Fibroblast of mammary gland (primary cell): ENCODE results near the gene RNF144A.

Experiments
- DNase-seq: peaks from one replicate; pipeline ENCODE4 v3.0.0-alpha.2; 2010; ENCODE audit warnings: low read depth
- H3K4me3 ChIP-seq: 2 replicates; pipeline ENCODE4 v1.5.1; 2011; ENCODE audit warnings: low read depth, mild to moderate bottlenecking, low read length, moderate library complexity; ENCODE audit not compliant: control insufficient read depth
- TF ChIP-seq, protein P1 (sequence below): conservative IDR thresholded peaks from 2 replicates; pipeline ENCODE4 v1.5.1; 2011; ENCODE audit warnings: low read depth, low read length, inconsistent platforms; ENCODE audit not compliant: control insufficient read depth, insufficient read depth

Gene RNF144A

DNA sequence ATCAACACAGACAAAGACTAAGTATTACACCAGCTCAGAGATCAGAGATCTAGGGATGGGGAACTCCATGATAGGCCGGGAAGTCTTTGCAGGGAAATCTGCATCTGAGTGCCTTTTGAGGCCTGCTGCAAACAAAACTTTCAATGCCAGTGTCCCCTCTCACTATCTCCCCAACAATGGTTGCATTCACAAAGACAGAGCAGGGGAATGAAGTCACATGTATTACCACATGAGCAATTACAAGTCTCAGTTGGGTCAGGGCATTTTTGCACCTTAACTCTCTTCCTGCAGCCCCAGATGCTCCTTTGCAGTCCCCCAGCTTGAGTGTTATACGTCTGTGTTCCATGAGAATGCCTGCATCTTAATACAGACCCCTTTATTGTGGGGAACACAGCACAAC is 1.8 kb upstream of the RNF144A start:
- TF ChIP-seq, protein P1, sequence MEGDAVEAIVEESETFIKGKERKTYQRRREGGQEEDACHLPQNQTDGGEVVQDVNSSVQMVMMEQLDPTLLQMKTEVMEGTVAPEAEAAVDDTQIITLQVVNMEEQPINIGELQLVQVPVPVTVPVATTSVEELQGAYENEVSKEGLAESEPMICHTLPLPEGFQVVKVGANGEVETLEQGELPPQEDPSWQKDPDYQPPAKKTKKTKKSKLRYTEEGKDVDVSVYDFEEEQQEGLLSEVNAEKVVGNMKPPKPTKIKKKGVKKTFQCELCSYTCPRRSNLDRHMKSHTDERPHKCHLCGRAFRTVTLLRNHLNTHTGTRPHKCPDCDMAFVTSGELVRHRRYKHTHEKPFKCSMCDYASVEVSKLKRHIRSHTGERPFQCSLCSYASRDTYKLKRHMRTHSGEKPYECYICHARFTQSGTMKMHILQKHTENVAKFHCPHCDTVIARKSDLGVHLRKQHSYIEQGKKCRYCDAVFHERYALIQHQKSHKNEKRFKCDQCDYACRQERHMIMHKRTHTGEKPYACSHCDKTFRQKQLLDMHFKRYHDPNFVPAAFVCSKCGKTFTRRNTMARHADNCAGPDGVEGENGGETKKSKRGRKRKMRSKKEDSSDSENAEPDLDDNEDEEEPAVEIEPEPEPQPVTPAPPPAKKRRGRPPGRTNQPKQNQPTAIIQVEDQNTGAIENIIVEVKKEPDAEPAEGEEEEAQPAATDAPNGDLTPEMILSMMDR = no peak
- no peak for DNase-seq
- no peak overlapping the region for H3K4me3 ChIP-seq

DNA sequence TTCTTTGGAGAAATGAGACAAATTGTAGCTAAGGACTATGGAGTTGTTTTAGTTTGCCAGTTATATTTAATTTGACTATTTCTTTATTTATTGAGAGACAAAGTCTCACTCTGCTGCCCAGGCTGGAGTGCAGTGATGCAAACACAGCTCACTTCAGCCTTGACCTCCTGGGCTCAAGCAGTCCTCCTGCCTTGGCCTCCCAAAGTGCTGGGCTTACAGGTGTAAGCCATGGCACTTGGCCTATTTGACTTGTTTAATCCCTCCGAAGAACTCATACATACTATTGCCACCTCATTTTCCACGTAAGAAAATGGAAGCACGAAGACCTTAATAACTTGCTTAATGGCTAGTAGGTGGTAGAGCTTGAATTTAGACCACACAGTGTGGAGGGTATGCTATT is 988 bp upstream of the RNF144A start:
- no peak for DNase-seq
- TF ChIP-seq, protein P1 = no peak
- no peak overlapping the region for H3K4me3 ChIP-seq

DNA sequence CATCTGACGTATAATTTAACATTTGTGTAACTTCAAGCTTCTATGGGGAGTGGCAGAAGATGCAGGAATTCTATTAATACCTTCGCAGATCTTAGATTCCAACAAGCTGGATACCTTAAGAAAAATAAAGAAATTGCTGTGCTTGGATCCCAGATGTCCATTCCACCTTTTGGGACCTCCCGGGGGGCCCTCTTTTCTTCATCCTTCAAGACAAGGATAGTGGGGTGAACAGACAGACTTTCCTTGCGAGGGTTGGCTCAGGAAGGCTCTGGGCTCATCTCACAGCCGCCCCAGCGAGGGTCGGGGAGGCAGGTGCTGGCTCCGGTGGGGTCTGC is 509 bp upstream of the RNF144A start:
- TF ChIP-seq, protein P1 = no peak
- peak overlapping the region; percentile 20 for H3K4me3 ChIP-seq
- DNase-seq = no peak

DNA sequence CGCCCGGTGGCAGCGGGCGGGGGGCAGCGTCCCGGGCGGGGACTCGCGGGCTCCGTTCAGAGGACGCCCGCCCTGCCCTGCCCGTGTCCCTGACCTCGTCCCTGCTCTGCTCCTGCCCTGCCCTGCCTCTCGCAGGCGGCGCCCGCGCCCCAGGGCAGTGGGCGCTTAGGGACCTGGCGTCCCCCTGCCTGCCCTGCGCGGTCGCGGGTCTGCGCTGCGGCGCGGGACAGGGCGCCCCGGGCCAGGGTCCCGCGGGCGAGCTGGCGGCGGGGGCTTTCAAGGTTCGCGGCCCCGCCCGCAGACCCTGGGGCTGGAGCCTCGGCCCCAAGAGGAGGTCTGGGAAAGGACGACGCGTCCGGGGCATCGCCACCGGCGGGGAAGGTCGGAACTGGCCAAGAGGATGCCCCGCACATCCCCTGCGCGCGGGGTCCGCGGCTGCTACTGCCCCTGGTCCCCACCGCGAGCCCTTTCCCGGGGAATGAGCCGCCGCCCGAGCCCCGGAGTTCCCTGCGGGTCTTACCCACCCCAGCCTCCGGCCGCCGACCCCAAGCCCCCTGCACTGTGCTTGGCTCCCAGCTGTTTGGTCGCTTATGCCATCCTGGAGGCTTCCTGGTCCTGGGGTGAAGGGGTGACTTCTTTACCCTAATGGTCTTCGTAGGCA is 679 bp downstream of the RNF144A start:
- DNase-seq = no peak
- peak overlapping the region; percentile 67 for H3K4me3 ChIP-seq
- TF ChIP-seq, protein P1 = no peak

DNA sequence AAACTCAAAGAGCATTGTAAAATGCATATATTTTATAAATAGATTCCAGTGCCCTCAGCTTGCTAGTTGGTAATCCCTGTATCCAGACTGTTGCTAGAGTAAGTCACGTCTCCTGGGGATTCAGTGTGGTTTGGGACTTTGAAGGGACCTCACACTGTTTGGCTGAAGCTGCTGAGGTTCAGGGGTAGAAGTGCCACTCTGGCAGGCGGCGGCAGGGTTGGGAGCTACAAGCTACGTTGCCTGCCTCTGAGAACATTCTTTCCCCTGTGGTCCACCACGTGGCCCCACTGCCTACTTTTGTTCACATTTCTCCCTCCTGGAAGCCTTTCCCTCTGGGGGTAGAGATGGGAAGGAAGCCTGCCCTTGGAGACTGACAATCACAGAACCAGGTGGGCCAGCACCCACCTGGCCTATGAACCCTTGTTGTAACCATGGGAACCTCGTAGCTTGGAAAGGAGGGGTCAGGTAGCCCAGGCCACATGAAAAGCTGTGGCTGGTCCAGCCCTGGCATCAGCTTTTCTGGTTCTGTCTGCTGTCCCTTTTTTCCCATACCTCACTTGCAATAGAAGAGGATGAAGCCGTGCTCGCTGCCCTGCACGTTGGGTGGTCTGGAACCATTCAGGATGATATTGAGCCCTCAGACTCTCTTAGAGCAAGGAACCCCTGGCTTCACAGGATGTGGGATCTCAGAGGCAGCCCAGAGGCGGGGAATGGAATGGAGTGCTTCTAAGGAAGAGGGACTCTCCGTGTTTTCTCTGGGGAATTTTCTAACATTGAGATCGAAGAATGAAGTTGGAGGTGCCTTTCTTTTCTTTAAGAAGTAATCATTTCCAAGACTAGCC is 2.9 kb downstream of the RNF144A start:
- H3K4me3 ChIP-seq = no peak overlapping the region
- no peak for DNase-seq
- TF ChIP-seq, protein P1 = no peak

DNA sequence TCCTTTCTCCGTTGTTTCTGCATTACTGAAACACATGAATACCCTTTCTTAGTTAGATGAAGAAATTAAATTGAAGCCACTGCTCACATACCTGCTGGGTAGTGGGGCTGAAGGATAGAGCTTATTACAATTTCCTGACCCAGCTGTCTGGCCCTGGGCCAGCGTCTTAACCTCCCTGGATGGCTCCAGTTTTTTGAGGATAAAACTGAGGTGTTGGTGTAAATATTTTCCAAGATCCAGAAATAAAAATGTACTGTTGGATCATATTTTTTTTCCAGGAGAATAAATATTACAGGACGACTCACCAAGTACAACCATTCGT is 3.5 kb downstream of the RNF144A start:
- no peak overlapping the region for H3K4me3 ChIP-seq
- DNase-seq = no peak
- TF ChIP-seq, protein P1 = no peak

DNA sequence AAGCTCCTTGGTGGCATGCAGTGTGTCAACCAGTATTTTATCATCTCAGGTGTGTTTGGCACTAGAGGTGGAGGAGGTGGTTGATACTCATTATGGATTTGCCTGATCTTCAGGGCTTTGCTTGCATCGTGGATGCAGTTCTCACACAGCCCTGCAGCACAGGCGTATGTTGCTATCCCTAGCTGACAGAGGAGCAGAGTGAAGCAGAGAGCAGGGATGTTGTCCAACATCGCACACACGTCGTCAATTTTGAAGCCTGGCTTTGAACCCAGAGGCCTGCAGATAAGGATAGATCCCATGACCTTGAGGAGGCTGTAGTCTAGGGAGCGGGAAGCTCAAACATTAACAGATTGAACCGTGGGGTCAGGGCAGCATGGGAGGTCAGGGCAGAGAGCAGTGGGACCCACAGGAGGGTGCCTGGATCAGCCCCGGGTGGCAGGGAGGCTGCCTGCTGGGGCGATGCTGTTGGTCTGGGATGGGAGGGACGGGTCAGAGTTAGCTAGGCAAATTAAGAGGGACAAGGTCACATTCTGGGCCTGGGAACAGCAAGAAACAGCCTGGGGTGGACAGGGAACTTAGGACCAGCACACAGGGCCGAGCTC is 4.2 kb downstream of the RNF144A start:
- TF ChIP-seq, protein P1 = no peak
- DNase-seq = no peak
- H3K4me3 ChIP-seq = no peak overlapping the region
